ENCODE data around the gene RPL38.

GRCh38 chr17:74157366-74157765 lies 46.1 kb upstream of the RPL38 start:
- TF ChIP-seq, protein P1, sequence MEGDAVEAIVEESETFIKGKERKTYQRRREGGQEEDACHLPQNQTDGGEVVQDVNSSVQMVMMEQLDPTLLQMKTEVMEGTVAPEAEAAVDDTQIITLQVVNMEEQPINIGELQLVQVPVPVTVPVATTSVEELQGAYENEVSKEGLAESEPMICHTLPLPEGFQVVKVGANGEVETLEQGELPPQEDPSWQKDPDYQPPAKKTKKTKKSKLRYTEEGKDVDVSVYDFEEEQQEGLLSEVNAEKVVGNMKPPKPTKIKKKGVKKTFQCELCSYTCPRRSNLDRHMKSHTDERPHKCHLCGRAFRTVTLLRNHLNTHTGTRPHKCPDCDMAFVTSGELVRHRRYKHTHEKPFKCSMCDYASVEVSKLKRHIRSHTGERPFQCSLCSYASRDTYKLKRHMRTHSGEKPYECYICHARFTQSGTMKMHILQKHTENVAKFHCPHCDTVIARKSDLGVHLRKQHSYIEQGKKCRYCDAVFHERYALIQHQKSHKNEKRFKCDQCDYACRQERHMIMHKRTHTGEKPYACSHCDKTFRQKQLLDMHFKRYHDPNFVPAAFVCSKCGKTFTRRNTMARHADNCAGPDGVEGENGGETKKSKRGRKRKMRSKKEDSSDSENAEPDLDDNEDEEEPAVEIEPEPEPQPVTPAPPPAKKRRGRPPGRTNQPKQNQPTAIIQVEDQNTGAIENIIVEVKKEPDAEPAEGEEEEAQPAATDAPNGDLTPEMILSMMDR (IDR thresholded peaks at IDR 0.05) = no peak
- TF ChIP-seq POLR2A (IDR thresholded peaks at IDR 0.05; ENCODE audit: low read length) = no peak
- no peak for TF ChIP-seq MAX (IDR thresholded peaks at IDR 0.05)
- no peak for TF ChIP-seq KDM5A (IDR thresholded peaks at IDR 0.05)
- no peak for TF ChIP-seq EP300 (IDR thresholded peaks at IDR 0.05)
- no peak for TF ChIP-seq POLR2AphosphoS2 (conservative IDR thresholded peaks at IDR 0.05; ENCODE audit: low read length)

Measured in A549 (cell line).